HG03521 (cell line): ENCODE measurements around the gene POU1F1.
"Not testable (repeated sequence)": the region's sequence is repeated elsewhere in the genome, so short reads cannot be mapped to it uniquely, and the experiment has no call there.

ENCODE experiments used
- ATAC-seq: cut with Tn5 transposase; IDR thresholded peaks from one replicate; pipeline ENCODE4 v1.9.1; 2021; ENCODE audit warnings: mild to moderate bottlenecking, moderate library complexity; ENCODE audit not compliant: unreplicated experiment

Gene POU1F1

GRCh38 chr3:87276484-87276883, at the start of gene POU1F1:
POU1F1 (minus strand) TSS chr3:87276584; CDS start chr3:87276462, 122 bp downstream.
- ATAC-seq: no peak

- no peak for ATAC-seq
These were observed 48.2 kb upstream of the POU1F1 start for GRCh38 chr3:87324609-87325008.

- no peak for ATAC-seq
These were observed 44.6 kb upstream of the POU1F1 start for GRCh38 chr3:87320756-87321626.

GRCh38 chr3:87318617-87319021, 42.2 kb upstream of the POU1F1 start:
- ATAC-seq: no peak

- ATAC-seq: no peak
These were observed 41.4 kb upstream of the POU1F1 start for GRCh38 chr3:87317779-87318178.

- no peak for ATAC-seq
These were observed 37.3 kb upstream of the POU1F1 start for GRCh38 chr3:87313641-87314040.

- no peak for ATAC-seq
These were observed 34.9 kb upstream of the POU1F1 start for GRCh38 chr3:87311309-87311708.

GRCh38 chr3:87309601-87310000, 33.2 kb upstream of the POU1F1 start:
- ATAC-seq: no peak

- no peak for ATAC-seq
These were observed 31.4 kb upstream of the POU1F1 start for GRCh38 chr3:87307805-87308204.

GRCh38 chr3:87305517-87305916, 29.1 kb upstream of the POU1F1 start:
- no peak for ATAC-seq

GRCh38 chr3:87305031-87305430, 28.6 kb upstream of the POU1F1 start:
- not testable (repeated sequence) for ATAC-seq

- ATAC-seq: peak; percentile 73
These were observed 21.8 kb upstream of the POU1F1 start for GRCh38 chr3:87298111-87298718.

- no peak for ATAC-seq
These were observed 12.1 kb upstream of the POU1F1 start for GRCh38 chr3:87288446-87288845.

- no peak for ATAC-seq
These were observed 10.6 kb upstream of the POU1F1 start for GRCh38 chr3:87287011-87287410.

GRCh38 chr3:87272718-87273341, 3.6 kb downstream of the POU1F1 start:
- peak; percentile 73 for ATAC-seq

GRCh38 chr3:87270908-87271700, 5.3 kb downstream of the POU1F1 start:
- no peak for ATAC-seq

- no peak for ATAC-seq
These were observed 6.7 kb downstream of the POU1F1 start for GRCh38 chr3:87269723-87270122.

GRCh38 chr3:87268646-87269211, 7.7 kb downstream of the POU1F1 start:
- ATAC-seq: no peak

GRCh38 chr3:87267953-87268645, 8.3 kb downstream of the POU1F1 start:
- no peak for ATAC-seq

- ATAC-seq: no peak
These were observed 14.5 kb downstream of the POU1F1 start for GRCh38 chr3:87261925-87262324.
